GM21381 (cell line): ENCODE measurements around the gene QRFP.

Experiments
- ATAC-seq: cut with Tn5 transposase; IDR thresholded peaks from one replicate; pipeline ENCODE4 v1.9.1; 2021; ENCODE audit warnings: mild to moderate bottlenecking, moderate library complexity; ENCODE audit not compliant: unreplicated experiment

The QRFP gene

GRCh38 chr9:130874783-130875182, 21.8 kb downstream of the QRFP start:
- no peak for ATAC-seq

- no peak for ATAC-seq
These were observed 22.6 kb downstream of the QRFP start for GRCh38 chr9:130873966-130874365.

GRCh38 chr9:130872912-130873503, 23.6 kb downstream of the QRFP start:
- no peak for ATAC-seq

GRCh38 chr9:130872508-130872907, 24.1 kb downstream of the QRFP start:
- ATAC-seq: no peak

- ATAC-seq: no peak
These were observed 24.5 kb downstream of the QRFP start for GRCh38 chr9:130872093-130872492.

- no peak for ATAC-seq
These were observed 25.1 kb downstream of the QRFP start for GRCh38 chr9:130871395-130872062.

GRCh38 chr9:130870491-130871381, 25.9 kb downstream of the QRFP start:
- no peak for ATAC-seq

GRCh38 chr9:130869250-130869649, 27.4 kb downstream of the QRFP start:
- ATAC-seq: no peak

- ATAC-seq: no peak
These were observed 28.4 kb downstream of the QRFP start for GRCh38 chr9:130868230-130868629.

- no peak for ATAC-seq
These were observed 29.1 kb downstream of the QRFP start for GRCh38 chr9:130867556-130867955.

GRCh38 chr9:130866474-130866965, 30.1 kb downstream of the QRFP start:
- no peak for ATAC-seq

- ATAC-seq: no peak
These were observed 30.7 kb downstream of the QRFP start for GRCh38 chr9:130865921-130866320.

- ATAC-seq: no peak
These were observed 32.1 kb downstream of the QRFP start for GRCh38 chr9:130864541-130864940.

GRCh38 chr9:130862747-130863146, 33.9 kb downstream of the QRFP start:
- ATAC-seq: no peak

GRCh38 chr9:130862217-130862616, 34.4 kb downstream of the QRFP start:
- no peak for ATAC-seq

GRCh38 chr9:130861372-130862180, 35.0 kb downstream of the QRFP start:
- ATAC-seq: no peak

GRCh38 chr9:130860458-130861316, 35.9 kb downstream of the QRFP start:
- no peak for ATAC-seq

GRCh38 chr9:130858739-130859705, 37.6 kb downstream of the QRFP start:
- ATAC-seq: no peak
